HEK293 (cell line): ENCODE measurements around the gene LCTL.

Source experiments
- CTCF ChIA-PET: fragments of 350-600 bp; formaldehyde crosslinking; extraction: SDS; loops from one replicate; lab custom pipeline; 2021; ENCODE audit warnings: antibody characterized with exemption; lab: Yijun Ruan, JAX
- POLR2A ChIA-PET: fragments of 300-600 bp; formaldehyde crosslinking; extraction: SDS; loops from one replicate; lab custom pipeline; 2020; ENCODE audit warnings: antibody characterized with exemption, inconsistent platforms; lab: Yijun Ruan, JAX
- H3K27ac ChIP-seq: fragments of 200-500 bp; sonication (Bioruptor generic); 2 replicates; pipeline ENCODE4 v1.5.1; 2014; ENCODE audit warnings: low read depth, low read length, control low read depth, inconsistent platforms; ENCODE audit errors: extremely low read depth
- H3K36me3 ChIP-seq, 2 experiments: fragments of 200-500 bp in 1 of 2; sonication (Bioruptor generic) in 1 of 2; 1 replicate in 1 of 2; 2 replicates in 1 of 2; pipeline ENCODE4 v1.5.1; 2014 to 2017; ENCODE audit warnings: inconsistent platforms in 2 of 2, low read length in 2 of 2; ENCODE audit not compliant: control insufficient read depth in 2 of 2, insufficient read depth in 1 of 2
- H3K4me1 ChIP-seq: fragments of 200-500 bp; sonication (Bioruptor generic); 2 replicates; pipeline ENCODE4 v1.5.1; 2014; ENCODE audit warnings: mild to moderate bottlenecking, low read length, inconsistent platforms; ENCODE audit not compliant: control insufficient read depth, insufficient read depth
- H3K4me3 ChIP-seq: 2 replicates; pipeline ENCODE4 v1.5.1; 2011; ENCODE audit warnings: low read depth, mild to moderate bottlenecking, control low read depth, low read length, moderate library complexity
- H3K9me3 ChIP-seq: fragments of 200-500 bp; sonication (Bioruptor generic); 2 replicates; pipeline ENCODE4 v1.5.1; 2014; ENCODE audit warnings: low read depth, low read length, inconsistent platforms; ENCODE audit not compliant: control insufficient read depth, insufficient read depth
- BCL11A ChIP-seq: fragments of 450-650 bp; formaldehyde crosslinking; IDR thresholded peaks from 2 replicates; pipeline ENCODE4 v1.5.1; 2016; ENCODE audit warnings: low read depth, missing biosample characterization, missing genetic modification characterization
- GLIS1 ChIP-seq: fragments of 450-650 bp; formaldehyde crosslinking; IDR thresholded peaks from 2 replicates; pipeline ENCODE4 v1.5.1; 2016; ENCODE audit warnings: missing biosample characterization, missing genetic modification characterization
- HOXA7 ChIP-seq: sonication (generic); formaldehyde crosslinking; IDR thresholded peaks from 2 replicates; pipeline ENCODE4 v1.8.1; 2022; ENCODE audit warnings: missing genetic modification reagents, borderline replicate concordance
- HOXD13 ChIP-seq: sonication (generic); formaldehyde crosslinking; IDR thresholded peaks from 2 replicates; pipeline ENCODE4 v1.8.0; 2022; ENCODE audit warnings: missing genetic modification reagents, borderline replicate concordance
- MZF1 ChIP-seq: fragments of 450-650 bp; formaldehyde crosslinking; IDR thresholded peaks from 2 replicates; pipeline ENCODE4 v1.5.1; 2017; ENCODE audit warnings: missing biosample characterization, missing genetic modification characterization, borderline replicate concordance
- OVOL3 ChIP-seq: fragments of 450-650 bp; formaldehyde crosslinking; IDR thresholded peaks from 2 replicates; pipeline ENCODE4 v1.5.1; 2016; ENCODE audit warnings: missing biosample characterization, missing genetic modification characterization
- SALL2 ChIP-seq: fragments of 450-650 bp; formaldehyde crosslinking; IDR thresholded peaks from 2 replicates; pipeline ENCODE4 v1.5.0; 2017; ENCODE audit warnings: missing biosample characterization, mild to moderate bottlenecking, missing genetic modification characterization, borderline replicate concordance
- SETDB1 ChIP-seq: IDR thresholded peaks from one replicate; pipeline ENCODE4 v1.6.1; 2017; ENCODE audit warnings: mild to moderate bottlenecking, low read length, moderate library complexity, mixed read lengths; ENCODE audit not compliant: insufficient read length
- ZBTB7A ChIP-seq: fragments of 450-650 bp; formaldehyde crosslinking; IDR thresholded peaks from 2 replicates; pipeline ENCODE4 v1.5.1; 2016; ENCODE audit warnings: low read depth, missing biosample characterization, missing genetic modification characterization
- ZNF10 ChIP-seq: fragments of 450-650 bp; formaldehyde crosslinking; IDR thresholded peaks from 2 replicates; pipeline ENCODE4 v1.5.1; 2017; ENCODE audit warnings: missing biosample characterization, missing genetic modification characterization
- ZNF148 ChIP-seq: fragments of 450-650 bp; formaldehyde crosslinking; IDR thresholded peaks from 2 replicates; pipeline ENCODE4 v1.5.0; 2017; ENCODE audit warnings: missing biosample characterization, missing genetic modification characterization, borderline replicate concordance
- ZNF175 ChIP-seq: fragments of 450-650 bp; formaldehyde crosslinking; IDR thresholded peaks from 2 replicates; pipeline ENCODE4 v1.5.1; 2016; ENCODE audit warnings: missing biosample characterization, missing genetic modification characterization
- ZNF202 ChIP-seq: fragments of 450-650 bp; formaldehyde crosslinking; IDR thresholded peaks from 2 replicates; pipeline ENCODE4 v1.5.1; 2016; ENCODE audit warnings: missing biosample characterization, missing genetic modification characterization, borderline replicate concordance
- ZNF214 ChIP-seq: fragments of 450-650 bp; formaldehyde crosslinking; IDR thresholded peaks from 2 replicates; pipeline ENCODE4 v1.5.1; 2017; ENCODE audit warnings: missing biosample characterization, mild to moderate bottlenecking, missing genetic modification characterization, borderline replicate concordance
- ZNF341 ChIP-seq: fragments of 450-650 bp; formaldehyde crosslinking; IDR thresholded peaks from 2 replicates; pipeline ENCODE4; 2016; ENCODE audit warnings: low read depth, missing biosample characterization, missing genetic modification characterization
- ZNF654 ChIP-seq: fragments of 450-650 bp; formaldehyde crosslinking; IDR thresholded peaks from 2 replicates; pipeline ENCODE4 v1.5.1; 2016; ENCODE audit warnings: low read depth, missing biosample characterization, missing genetic modification characterization
- ZNF76 ChIP-seq: fragments of 450-650 bp; formaldehyde crosslinking; IDR thresholded peaks from 2 replicates; pipeline ENCODE4; 2016; ENCODE audit warnings: low read depth, missing biosample characterization, missing genetic modification characterization, borderline replicate concordance
- ZNF837 ChIP-seq: fragments of 450-650 bp; formaldehyde crosslinking; IDR thresholded peaks from 2 replicates; pipeline ENCODE4 v1.5.1; 2016; ENCODE audit warnings: missing biosample characterization, missing genetic modification characterization
- TF ChIP-seq, protein P1 (sequence below): fragments of 450-650 bp; formaldehyde crosslinking; IDR thresholded peaks from 2 replicates; pipeline ENCODE4 v1.5.1; 2016; ENCODE audit warnings: missing biosample characterization, missing genetic modification characterization

Gene LCTL

GRCh38 chr15:66570842-66571478 is 5.2 kb upstream of the LCTL start (continued):
- TF ChIP-seq ZNF76 = no peak
- no peak for TF ChIP-seq ZNF175
- TF ChIP-seq MZF1 (tag by site-specific recombination) = no peak
- TF ChIP-seq HOXA7 (CRISPR knock-in tag) = no peak

DNA sequence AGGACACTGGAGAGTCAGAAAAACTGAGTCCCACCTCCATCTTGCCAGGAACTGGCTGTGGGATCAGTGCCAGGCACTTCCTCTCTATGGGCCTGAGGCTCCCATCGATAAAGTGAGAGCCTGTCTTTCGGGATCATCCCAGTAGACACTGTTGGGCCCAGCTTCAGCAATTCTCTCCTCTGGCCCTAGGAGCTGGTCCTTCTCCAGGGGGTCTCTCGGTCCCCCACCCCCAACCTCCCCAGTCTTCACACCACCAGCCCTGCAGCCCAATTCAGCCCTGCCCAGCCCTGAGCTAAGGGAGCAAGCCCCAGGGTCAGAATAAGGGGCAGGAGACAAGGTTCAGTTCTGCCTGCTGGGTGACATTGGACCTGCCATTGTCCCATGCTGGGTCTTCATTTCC is 4.5 kb upstream of the LCTL start:
- Histone ChIP-seq H3K9me3 (no peaks in the 10 kb centered on the region), H3K36me3 (no peaks in the 10 kb centered on the region), H3K4me3 (no peak overlapping the region), H3K4me1 (no peaks in the 10 kb centered on the region)
- CTCF ChIA-PET = interaction anchor here (0.6 kb wide), 1 partner anchor 25 kb away, joined by 3 read pairs; no protein-coding TSS in a partner anchor
- POLR2A ChIA-PET = no interaction called here
- no peak for TF ChIP-seq ZNF837 (tag by site-specific recombination)
- TF ChIP-seq, all 188 proteins: peak for 0
- no peak overlapping the region for H3K27ac ChIP-seq

- no peaks in the 10 kb centered on the region for H3K36me3 ChIP-seq
- H3K4me1 ChIP-seq = no peaks in the 10 kb centered on the region
- no peaks in the 10 kb centered on the region for H3K9me3 ChIP-seq
- ChIA-PET CTCF (interaction anchor here (0.7 kb wide), 1 partner anchor 15 kb away, joined by 3 read pairs; no protein-coding TSS in a partner anchor), POLR2A (no interaction called here)
- no peak overlapping the region for H3K4me3 ChIP-seq
- no peak overlapping the region for H3K27ac ChIP-seq
- TF ChIP-seq GLIS1 (tag by site-specific recombination) (no peak), HOXD13 (CRISPR knock-in tag) (no peak), ZNF148 (tag by site-specific recombination) (no peak), ZNF341 (tag by site-specific recombination) (no peak), OVOL3 (tag by site-specific recombination) (no peak), SALL2 (no peak), ZNF654 (tag by site-specific recombination) (no peak)
- TF ChIP-seq, protein P1, sequence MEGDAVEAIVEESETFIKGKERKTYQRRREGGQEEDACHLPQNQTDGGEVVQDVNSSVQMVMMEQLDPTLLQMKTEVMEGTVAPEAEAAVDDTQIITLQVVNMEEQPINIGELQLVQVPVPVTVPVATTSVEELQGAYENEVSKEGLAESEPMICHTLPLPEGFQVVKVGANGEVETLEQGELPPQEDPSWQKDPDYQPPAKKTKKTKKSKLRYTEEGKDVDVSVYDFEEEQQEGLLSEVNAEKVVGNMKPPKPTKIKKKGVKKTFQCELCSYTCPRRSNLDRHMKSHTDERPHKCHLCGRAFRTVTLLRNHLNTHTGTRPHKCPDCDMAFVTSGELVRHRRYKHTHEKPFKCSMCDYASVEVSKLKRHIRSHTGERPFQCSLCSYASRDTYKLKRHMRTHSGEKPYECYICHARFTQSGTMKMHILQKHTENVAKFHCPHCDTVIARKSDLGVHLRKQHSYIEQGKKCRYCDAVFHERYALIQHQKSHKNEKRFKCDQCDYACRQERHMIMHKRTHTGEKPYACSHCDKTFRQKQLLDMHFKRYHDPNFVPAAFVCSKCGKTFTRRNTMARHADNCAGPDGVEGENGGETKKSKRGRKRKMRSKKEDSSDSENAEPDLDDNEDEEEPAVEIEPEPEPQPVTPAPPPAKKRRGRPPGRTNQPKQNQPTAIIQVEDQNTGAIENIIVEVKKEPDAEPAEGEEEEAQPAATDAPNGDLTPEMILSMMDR (tag by site-specific recombination) = no peak
These were observed 3.8 kb upstream of the LCTL start for GRCh38 chr15:66569461-66570137.

- no peak overlapping the region for H3K4me3 ChIP-seq
- no peaks in the 10 kb centered on the region for H3K9me3 ChIP-seq
- H3K36me3 ChIP-seq = no peaks in the 10 kb centered on the region
- no peak overlapping the region for H3K27ac ChIP-seq
- ChIA-PET POLR2A (no interaction called here), CTCF (interaction anchor here (0.6 to 2.9 kb wide), 16 partner anchors 8 to 324 kb away, joined by 3 to 20 read pairs (median 6); partner anchors contain the start of genes SNAPC5 and ZWILCH)
- TF ChIP-seq SETDB1 = no peak
- TF ChIP-seq HOXA7 (CRISPR knock-in tag) = no peak
- TF ChIP-seq ZNF10 = no peak
- TF ChIP-seq ZBTB7A (tag by site-specific recombination) = no peak
- no peak for TF ChIP-seq BCL11A
- TF ChIP-seq ZNF202 (tag by site-specific recombination) = no peak
- TF ChIP-seq ZNF214 (tag by site-specific recombination) = no peak
- TF ChIP-seq ZNF341 (tag by site-specific recombination) = no peak
- H3K4me1 ChIP-seq = no peaks in the 10 kb centered on the region
These were observed 2.1 kb upstream of the LCTL start for GRCh38 chr15:66567897-66568296.
